Epithelial cell of esophagus (primary cell): ENCODE measurements around the gene LYST.
A peak's percentile ranks its signal among the peaks of the same experiment; 100 is the strongest.

Experiments used
- DNase-seq: peaks from one replicate; pipeline ENCODE4 v3.0.0; 2010; ENCODE audit warnings: low read depth
- H3K4me3 ChIP-seq: 2 replicates; pipeline ENCODE4 v1.5.1; 2011; ENCODE audit warnings: mild to moderate bottlenecking, low read length, control low read depth
- TF ChIP-seq, protein P1 (sequence below): IDR thresholded peaks from 2 replicates; pipeline ENCODE4 v1.5.1; 2011; ENCODE audit warnings: low read depth, mild to moderate bottlenecking, low read length, control low read depth, inconsistent platforms; ENCODE audit not compliant: insufficient read depth; ENCODE audit errors: missing control alignments

The LYST gene

DNA sequence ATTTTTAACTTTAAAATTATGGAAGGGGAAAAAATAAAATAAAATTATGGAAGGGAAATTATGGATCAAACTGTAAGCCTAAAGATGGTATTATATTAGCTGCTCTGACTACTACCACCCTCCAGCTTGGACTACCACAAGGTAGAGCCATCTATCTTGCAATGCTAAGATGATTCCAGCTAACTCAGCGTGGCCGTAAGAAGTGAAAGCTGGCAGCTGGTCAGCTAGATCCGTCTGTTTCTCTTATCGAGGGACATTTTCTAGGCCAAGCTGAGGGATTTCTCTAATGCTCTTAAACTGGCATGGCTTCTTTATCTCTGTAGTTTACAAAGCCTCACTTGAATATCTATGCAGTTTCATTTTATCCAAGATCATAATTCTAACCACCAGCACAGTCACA is 31.5 kb downstream of the LYST start:
- no peak for DNase-seq
- no peak overlapping the region for H3K4me3 ChIP-seq
- TF ChIP-seq, protein P1, sequence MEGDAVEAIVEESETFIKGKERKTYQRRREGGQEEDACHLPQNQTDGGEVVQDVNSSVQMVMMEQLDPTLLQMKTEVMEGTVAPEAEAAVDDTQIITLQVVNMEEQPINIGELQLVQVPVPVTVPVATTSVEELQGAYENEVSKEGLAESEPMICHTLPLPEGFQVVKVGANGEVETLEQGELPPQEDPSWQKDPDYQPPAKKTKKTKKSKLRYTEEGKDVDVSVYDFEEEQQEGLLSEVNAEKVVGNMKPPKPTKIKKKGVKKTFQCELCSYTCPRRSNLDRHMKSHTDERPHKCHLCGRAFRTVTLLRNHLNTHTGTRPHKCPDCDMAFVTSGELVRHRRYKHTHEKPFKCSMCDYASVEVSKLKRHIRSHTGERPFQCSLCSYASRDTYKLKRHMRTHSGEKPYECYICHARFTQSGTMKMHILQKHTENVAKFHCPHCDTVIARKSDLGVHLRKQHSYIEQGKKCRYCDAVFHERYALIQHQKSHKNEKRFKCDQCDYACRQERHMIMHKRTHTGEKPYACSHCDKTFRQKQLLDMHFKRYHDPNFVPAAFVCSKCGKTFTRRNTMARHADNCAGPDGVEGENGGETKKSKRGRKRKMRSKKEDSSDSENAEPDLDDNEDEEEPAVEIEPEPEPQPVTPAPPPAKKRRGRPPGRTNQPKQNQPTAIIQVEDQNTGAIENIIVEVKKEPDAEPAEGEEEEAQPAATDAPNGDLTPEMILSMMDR, result no peak

DNA sequence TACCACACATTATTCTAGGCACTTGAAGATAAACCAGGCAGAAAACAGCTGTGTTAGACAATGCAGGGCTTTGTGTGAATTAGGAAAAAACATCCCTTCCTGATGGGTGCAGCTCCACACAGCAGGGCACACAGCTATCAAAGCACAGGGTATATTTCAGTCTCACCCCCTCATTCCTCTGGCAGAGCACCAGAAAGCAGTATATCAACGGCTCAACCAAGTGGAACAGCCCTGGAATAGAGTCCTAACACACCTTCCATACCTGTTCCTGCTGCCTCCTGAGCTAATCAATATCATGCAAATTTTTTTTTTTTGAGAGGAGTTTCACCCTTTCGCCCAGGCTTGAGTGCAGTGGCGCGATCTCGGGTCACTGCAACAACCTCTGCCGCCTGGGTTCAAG is 32.1 kb downstream of the LYST start:
- no peak for DNase-seq
- TF ChIP-seq, protein P1, result no peak
- no peak overlapping the region for H3K4me3 ChIP-seq

DNA sequence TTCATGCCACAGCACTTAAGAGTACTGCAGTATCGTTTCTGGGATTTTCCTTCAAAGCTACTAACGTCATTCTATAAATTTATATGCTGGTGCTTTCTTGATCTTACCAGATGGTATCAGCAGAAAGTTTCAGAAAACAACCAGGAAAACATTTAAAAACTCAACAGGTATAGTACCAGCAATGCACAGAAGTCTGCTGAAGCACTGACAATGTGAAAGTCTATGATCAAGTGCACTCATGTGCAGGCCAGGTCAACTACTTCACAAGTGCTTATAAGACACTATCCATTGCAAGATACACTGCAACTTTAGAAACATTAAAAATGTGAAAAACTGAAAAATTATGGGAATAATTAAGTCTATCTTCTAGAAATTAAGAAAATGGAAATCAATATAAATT is 34.7 kb downstream of the LYST start:
- DNase-seq, result no peak
- H3K4me3 ChIP-seq, result no peak overlapping the region
- TF ChIP-seq, protein P1, result no peak

DNA sequence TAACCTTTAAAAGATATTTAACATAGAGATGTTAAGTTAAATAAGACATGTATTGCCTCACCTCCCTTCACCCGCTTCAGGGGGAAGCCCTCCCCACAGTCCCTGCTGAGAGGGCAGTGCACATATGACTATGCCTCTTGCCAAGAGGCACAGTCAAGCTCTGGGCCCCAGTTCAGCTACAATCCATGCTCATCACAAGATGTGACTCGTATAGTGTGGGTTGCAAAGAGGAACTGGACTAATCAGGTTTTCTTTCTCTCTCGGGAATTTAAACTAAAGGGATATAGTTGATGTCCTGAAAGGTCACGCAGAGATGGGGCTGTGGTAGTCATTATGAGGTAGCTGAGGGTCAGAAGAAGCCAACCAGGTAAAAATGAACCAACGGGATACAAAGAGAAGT is 35.6 kb downstream of the LYST start:
- H3K4me3 ChIP-seq, result no peak overlapping the region
- TF ChIP-seq, protein P1, result no peak
- peak; percentile 56 for DNase-seq

DNA sequence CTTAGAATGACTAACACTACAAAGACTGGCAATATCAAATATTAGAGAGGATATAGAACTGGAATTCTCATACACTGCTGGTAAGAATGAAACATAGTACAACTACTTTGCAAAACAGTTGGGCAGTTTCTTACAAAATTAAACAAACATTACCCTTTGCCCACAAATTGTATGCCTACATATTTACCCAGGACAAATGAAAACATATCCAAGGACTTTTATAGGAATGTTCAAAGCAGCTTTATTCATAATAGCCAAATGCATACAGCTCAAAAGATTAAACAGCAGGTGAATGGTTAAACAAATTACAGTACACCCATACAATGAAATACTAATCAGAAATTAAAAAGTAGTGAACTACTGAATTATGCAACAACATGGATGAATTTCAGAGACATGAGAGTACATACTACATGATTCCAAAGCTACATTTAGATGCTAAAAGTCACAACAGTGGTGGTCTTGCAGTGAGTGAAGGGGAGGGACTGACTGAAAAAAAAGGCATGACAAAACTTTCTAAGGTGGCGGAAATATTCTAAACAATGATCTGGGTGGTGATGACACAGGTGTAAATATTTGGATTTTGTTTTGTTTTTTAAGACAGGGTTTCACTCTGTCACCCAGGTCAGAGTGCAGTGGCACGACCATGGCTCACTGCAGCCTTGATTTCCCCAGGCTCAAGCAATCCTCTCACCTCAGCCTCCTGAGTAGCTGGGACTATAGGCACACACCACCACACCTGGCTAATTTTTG is 40.4 kb downstream of the LYST start:
- no peak for DNase-seq
- no peak overlapping the region for H3K4me3 ChIP-seq
- TF ChIP-seq, protein P1, result no peak

DNA sequence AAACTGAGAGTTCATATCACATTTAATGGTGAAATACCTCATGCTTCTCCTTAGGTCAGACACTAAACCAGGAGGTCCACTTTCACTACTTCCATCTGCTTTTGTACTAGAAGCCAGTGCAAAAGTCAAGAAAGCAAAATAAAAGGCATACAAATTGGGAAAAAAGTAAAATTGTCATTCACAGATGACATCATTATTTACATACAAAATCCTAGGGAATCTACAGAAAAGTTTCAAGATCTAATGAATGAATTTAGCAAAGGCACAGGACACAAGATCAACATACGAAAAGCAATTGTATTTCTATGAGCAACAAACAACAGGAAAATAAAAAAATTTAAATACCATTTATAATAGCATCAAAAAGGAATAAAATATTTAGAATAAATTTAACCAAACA is 41.5 kb downstream of the LYST start:
- no peak overlapping the region for H3K4me3 ChIP-seq
- TF ChIP-seq, protein P1, result no peak
- DNase-seq, result no peak

DNA sequence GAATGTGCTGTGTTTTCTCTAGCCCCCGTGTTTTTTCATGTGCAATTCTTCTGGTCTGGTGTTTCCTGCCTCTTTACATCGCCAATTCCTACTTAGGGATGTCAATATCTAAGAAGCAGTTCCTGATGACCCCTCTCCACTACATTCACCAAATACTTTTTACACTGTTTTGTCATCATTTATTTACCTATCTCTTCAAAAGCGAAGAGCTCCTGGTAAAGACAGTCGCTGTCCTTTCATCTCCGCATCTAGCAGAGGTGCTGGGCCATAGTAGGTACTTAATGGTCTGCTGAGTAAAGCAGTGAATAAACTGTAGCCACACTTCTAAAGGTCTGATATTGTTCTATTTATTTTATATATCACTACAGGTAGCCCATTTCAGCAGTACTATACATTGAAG is 43.0 kb downstream of the LYST start:
- TF ChIP-seq, protein P1, result no peak
- no peak overlapping the region for H3K4me3 ChIP-seq
- DNase-seq, result no peak
